ENCODE data around the gene ITGAD.
"Not testable (repeated sequence)": the region's sequence is repeated elsewhere in the genome, so short reads cannot be mapped to it uniquely, and the experiment has no call there.

ITGAD gene

GRCh38 chr16:31438414-31438813 lies 45.3 kb downstream of the ITGAD start:
- H3K4me3 ChIP-seq (replicated peaks; ENCODE audit: low read depth, low read length): no peak overlapping the region
- DNase-seq (ENCODE audit: extremely low read depth, low read depth): no peak
- no peak for TF ChIP-seq CTCF (IDR thresholded peaks at IDR 0.05; ENCODE audit: low read depth, low read length, missing control alignments)

GRCh38 chr16:31439023-31439422 lies 45.9 kb downstream of the ITGAD start:
- DNase-seq (ENCODE audit: extremely low read depth, low read depth); H3K4me3 ChIP-seq (replicated peaks; ENCODE audit: low read depth, low read length): not testable (repeated sequence)

- no peak overlapping the region for H3K4me3 ChIP-seq (replicated peaks; ENCODE audit: low read depth, low read length)
- TF ChIP-seq CTCF (IDR thresholded peaks at IDR 0.05; ENCODE audit: low read depth, low read length, missing control alignments): no peak
- no peak for DNase-seq (ENCODE audit: extremely low read depth, low read depth)
These were observed 46.4 kb downstream of the ITGAD start for GRCh38 chr16:31439519-31439918.

- TF ChIP-seq CTCF (IDR thresholded peaks at IDR 0.05; ENCODE audit: low read depth, low read length, missing control alignments): no peak
- no peak overlapping the region for H3K4me3 ChIP-seq (replicated peaks; ENCODE audit: low read depth, low read length)
- no peak for DNase-seq (ENCODE audit: extremely low read depth, low read depth)
These were observed 47.5 kb downstream of the ITGAD start for GRCh38 chr16:31440516-31441184.

- no peak for TF ChIP-seq CTCF (IDR thresholded peaks at IDR 0.05; ENCODE audit: low read depth, low read length, missing control alignments)
- peak overlapping the region; percentile 61 for H3K4me3 ChIP-seq (replicated peaks; ENCODE audit: low read depth, low read length)
- no peak for DNase-seq (ENCODE audit: extremely low read depth, low read depth)
These were observed 48.8 kb downstream of the ITGAD start for GRCh38 chr16:31441956-31442355.

- not testable (repeated sequence) for DNase-seq (ENCODE audit: extremely low read depth, low read depth); H3K4me3 ChIP-seq (replicated peaks; ENCODE audit: low read depth, low read length)
These were observed 52.8 kb downstream of the ITGAD start for GRCh38 chr16:31445931-31446330.

- H3K4me3 ChIP-seq (replicated peaks; ENCODE audit: low read depth, low read length): no peak overlapping the region
- DNase-seq (ENCODE audit: extremely low read depth, low read depth): no peak
- TF ChIP-seq CTCF (IDR thresholded peaks at IDR 0.05; ENCODE audit: low read depth, low read length, missing control alignments): no peak
These were observed 58.1 kb downstream of the ITGAD start for GRCh38 chr16:31451201-31451600.

GRCh38 chr16:31451681-31452351 lies 58.7 kb downstream of the ITGAD start:
- DNase-seq (ENCODE audit: extremely low read depth, low read depth): no peak
- TF ChIP-seq CTCF (IDR thresholded peaks at IDR 0.05; ENCODE audit: low read depth, low read length, missing control alignments): peak; percentile 65
- H3K4me3 ChIP-seq (replicated peaks; ENCODE audit: low read depth, low read length): no peak overlapping the region

Data from HFF-Myc (cell line).